ENCODE data around the gene CDKN1C. TPM values are rescaled to one million over a fixed set of nuclear protein-coding genes. Genes with fewer than 3 reads are reported as not detected.

Gene CDKN1C
- total RNA-seq, 1 experiment from 2014 or later: 5.1 TPM

GRCh38 chr11:2890466-2891294 lies 5.1 kb upstream of the CDKN1C start:
- DNase-seq (ENCODE audit: low read depth): no peak

- DNase-seq (ENCODE audit: low read depth): no peak
Observed at GRCh38 chr11:2889362-2890273, 4.0 kb upstream of the CDKN1C start.

GRCh38 chr11:2888266-2888968 lies 2.8 kb upstream of the CDKN1C start:
- DNase-seq (ENCODE audit: low read depth): peak; percentile 89

- DNase-seq (ENCODE audit: low read depth): no peak
Observed at GRCh38 chr11:2887515-2888195, 2.1 kb upstream of the CDKN1C start.

- no peak for DNase-seq (ENCODE audit: low read depth)
Observed at GRCh38 chr11:2886936-2887335, 1.4 kb upstream of the CDKN1C start.

- DNase-seq (ENCODE audit: low read depth): peak; percentile 37
Observed at GRCh38 chr11:2886191-2886894, 768 bp upstream of the CDKN1C start.

- DNase-seq (ENCODE audit: low read depth): peak; percentile 76
Observed at GRCh38 chr11:2885017-2885677, 428 bp downstream of the CDKN1C start.

- no peak for DNase-seq (ENCODE audit: low read depth)
Observed at GRCh38 chr11:2883979-2884815, 1.4 kb downstream of the CDKN1C start.

- no peak for DNase-seq (ENCODE audit: low read depth)
Observed at GRCh38 chr11:2883640-2883978, 2.0 kb downstream of the CDKN1C start.

- DNase-seq (ENCODE audit: low read depth): no peak
Observed at GRCh38 chr11:2882396-2883110, 3.0 kb downstream of the CDKN1C start.

- DNase-seq (ENCODE audit: low read depth): no peak
Observed at GRCh38 chr11:2881981-2882375, 3.6 kb downstream of the CDKN1C start.

- DNase-seq (ENCODE audit: low read depth): no peak
Observed at GRCh38 chr11:2881076-2881980, 4.2 kb downstream of the CDKN1C start.

GRCh38 chr11:2880646-2881045 lies 4.9 kb downstream of the CDKN1C start:
- no peak for DNase-seq (ENCODE audit: low read depth)

GRCh38 chr11:2878782-2879181 lies 6.8 kb downstream of the CDKN1C start:
- DNase-seq (ENCODE audit: low read depth): no peak

- no peak for DNase-seq (ENCODE audit: low read depth)
Observed at GRCh38 chr11:2877474-2877873, 8.1 kb downstream of the CDKN1C start.

GRCh38 chr11:2874963-2875362 lies 10.6 kb downstream of the CDKN1C start:
- no peak for DNase-seq (ENCODE audit: low read depth)

GRCh38 chr11:2870969-2871680 lies 14.4 kb downstream of the CDKN1C start:
- DNase-seq (ENCODE audit: low read depth): no peak

Data from Daoy (cell line).